Camera-type eye (tissue), 1 donor: ENCODE results near the gene ZKSCAN8. TPM values are rescaled to one million over a fixed set of nuclear protein-coding genes. Genes with fewer than 3 reads are reported as not detected.

Experiments
- total RNA-seq: library from RNA; depleted of rRNA; stranded (reverse); fragments of >200 nt; gene quantifications from one replicate; pipeline ENCODE4 v1.2.3, GENCODE V29; 2014

ZKSCAN8 gene
- total RNA-seq: 53.1 TPM

GRCh38 chr6:28141500-28142329, at the start of gene ZKSCAN8:
Gene ZKSCAN8, plus strand, starts transcription at chr6:28141883. Its CDS starts 6,525 bp downstream, at chr6:28148408.

GRCh38 chr6:28124350-28124970, 17.2 kb upstream of the ZKSCAN8 start, which contains the start of gene ZSCAN16:
Gene ZSCAN16, plus strand, starts transcription at chr6:28124609. Its CDS starts 835 bp downstream, at chr6:28125444.

Other genes with a start within 250 kb of the ZKSCAN8 start
- gene OR2B2, start 229.5 kb upstream of the ZKSCAN8 start, total RNA-seq: not detected
- gene OR2B6, start 184.6 kb upstream of the ZKSCAN8 start, total RNA-seq: not detected
- 0.82 TPM for gene ZNF165, start 61.3 kb upstream of the ZKSCAN8 start, total RNA-seq
- 11.7 TPM for gene ZSCAN16, start 17.3 kb upstream of the ZKSCAN8 start, total RNA-seq
- gene ZSCAN9, start 83.4 kb downstream of the ZKSCAN8 start, total RNA-seq: 40.6 TPM
- gene ZKSCAN4, start 110.4 kb downstream of the ZKSCAN8 start, total RNA-seq: 12.1 TPM
- 2.4 TPM for gene NKAPL, start 117.4 kb downstream of the ZKSCAN8 start, total RNA-seq
- gene ZSCAN26, start 125.3 kb downstream of the ZKSCAN8 start, total RNA-seq: 60.5 TPM
- gene PGBD1, start 139.7 kb downstream of the ZKSCAN8 start, total RNA-seq: 12.5 TPM
- 16.6 TPM for gene ZSCAN31, start 194.3 kb downstream of the ZKSCAN8 start, total RNA-seq
- gene ZKSCAN3, start 208.1 kb downstream of the ZKSCAN8 start, total RNA-seq: 14.2 TPM